Progenitor cell of endocrine pancreas (in vitro differentiated cells): ENCODE measurements around the gene PPP2R2D. TPM values are rescaled to one million over a fixed set of nuclear protein-coding genes. Genes with fewer than 3 reads are reported as not detected.

Source experiments
- DNase-seq: peaks from one replicate; pipeline ENCODE4 v3.0.0; 2021; ENCODE audit warnings: low spot score; ENCODE audit not compliant: unreplicated experiment
- H3K27ac Mint-ChIP-seq: 2 replicates; pipeline ENCODE4 v1.8.0; 2021; ENCODE audit warnings: mild to moderate bottlenecking, moderate library complexity, mixed read lengths
- H3K27me3 Mint-ChIP-seq: 2 replicates; pipeline ENCODE4 v1.8.0; 2021; ENCODE audit warnings: mixed read lengths
- H3K36me3 Mint-ChIP-seq: 2 replicates; pipeline ENCODE4 v1.8.0; 2022; ENCODE audit warnings: mixed read lengths; ENCODE audit not compliant: insufficient read depth
- H3K4me1 Mint-ChIP-seq: 2 replicates; pipeline ENCODE4 v1.8.0; 2021; ENCODE audit warnings: low read depth, mixed read lengths
- H3K4me3 Mint-ChIP-seq: 2 replicates; pipeline ENCODE4 v1.8.0; 2021; ENCODE audit warnings: low read depth, mild to moderate bottlenecking, moderate library complexity, mixed read lengths
- H3K9me3 Mint-ChIP-seq: 2 replicates; pipeline ENCODE4 v1.8.0; 2021; ENCODE audit warnings: low read depth, mixed read lengths
- total RNA-seq: library from RNA; stranded (reverse); gene quantifications from 2 replicates; pipeline ENCODE4 v1.2.1, GENCODE V29; 2021
- TF ChIP-seq, protein P1 (sequence below): fragments of 200-600 bp; sonication (generic); IDR thresholded peaks from one replicate; pipeline ENCODE4 v1.5.0; 2021; ENCODE audit warnings: antibody characterized with exemption, mild to moderate bottlenecking; ENCODE audit not compliant: unreplicated experiment

PPP2R2D gene
- total RNA-seq, 1 donor from 2014 or later = 43.6 TPM

- Mint-ChIP-seq H3K27ac (no peak overlapping the region), H3K4me3 (no peak overlapping the region), H3K9me3 (peaks cover 2% of the 10 kb centered on the region), H3K4me1 (peaks cover 5% of the 10 kb centered on the region), H3K36me3 (no peaks in the 10 kb centered on the region), H3K27me3 (peaks cover 38% of the 10 kb centered on the region)
- no peak for DNase-seq
- TF ChIP-seq, protein P1, sequence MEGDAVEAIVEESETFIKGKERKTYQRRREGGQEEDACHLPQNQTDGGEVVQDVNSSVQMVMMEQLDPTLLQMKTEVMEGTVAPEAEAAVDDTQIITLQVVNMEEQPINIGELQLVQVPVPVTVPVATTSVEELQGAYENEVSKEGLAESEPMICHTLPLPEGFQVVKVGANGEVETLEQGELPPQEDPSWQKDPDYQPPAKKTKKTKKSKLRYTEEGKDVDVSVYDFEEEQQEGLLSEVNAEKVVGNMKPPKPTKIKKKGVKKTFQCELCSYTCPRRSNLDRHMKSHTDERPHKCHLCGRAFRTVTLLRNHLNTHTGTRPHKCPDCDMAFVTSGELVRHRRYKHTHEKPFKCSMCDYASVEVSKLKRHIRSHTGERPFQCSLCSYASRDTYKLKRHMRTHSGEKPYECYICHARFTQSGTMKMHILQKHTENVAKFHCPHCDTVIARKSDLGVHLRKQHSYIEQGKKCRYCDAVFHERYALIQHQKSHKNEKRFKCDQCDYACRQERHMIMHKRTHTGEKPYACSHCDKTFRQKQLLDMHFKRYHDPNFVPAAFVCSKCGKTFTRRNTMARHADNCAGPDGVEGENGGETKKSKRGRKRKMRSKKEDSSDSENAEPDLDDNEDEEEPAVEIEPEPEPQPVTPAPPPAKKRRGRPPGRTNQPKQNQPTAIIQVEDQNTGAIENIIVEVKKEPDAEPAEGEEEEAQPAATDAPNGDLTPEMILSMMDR = no peak
These were observed 104.3 kb downstream of the PPP2R2D start for GRCh38 chr10:132005147-132005546.

GRCh38 chr10:132006966-132007365 lies 106.2 kb downstream of the PPP2R2D start:
- no peaks in the 10 kb centered on the region for H3K4me1 Mint-ChIP-seq
- TF ChIP-seq, protein P1 = no peak
- no peaks in the 10 kb centered on the region for H3K36me3 Mint-ChIP-seq
- peaks cover 38% of the 10 kb centered on the region for H3K27me3 Mint-ChIP-seq
- H3K27ac Mint-ChIP-seq = no peak overlapping the region
- H3K4me3 Mint-ChIP-seq = no peak overlapping the region
- peaks cover 2% of the 10 kb centered on the region for H3K9me3 Mint-ChIP-seq
- no peak for DNase-seq

DNA sequence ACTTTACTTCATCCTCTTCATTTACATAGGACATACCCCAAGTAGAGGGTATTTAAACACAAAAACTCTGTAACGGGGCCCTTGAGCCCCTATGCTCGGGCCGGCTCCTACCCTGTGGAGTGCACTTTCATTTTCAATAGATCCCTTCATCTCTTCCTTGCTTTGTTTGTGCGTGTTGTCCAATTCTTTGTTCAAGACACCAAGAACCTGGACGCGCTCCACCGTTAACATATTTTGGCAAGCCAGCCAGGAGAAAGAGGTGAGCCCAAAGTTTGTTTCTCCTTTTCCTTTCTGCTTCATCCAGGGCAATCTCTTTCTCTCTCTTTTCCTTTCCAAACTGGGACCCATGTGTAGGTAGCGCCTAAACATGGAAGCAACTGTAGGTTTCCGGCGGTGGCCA lies 106.9 kb downstream of the PPP2R2D start:
- no peaks in the 10 kb centered on the region for H3K36me3 Mint-ChIP-seq
- TF ChIP-seq, protein P1 = no peak
- H3K9me3 Mint-ChIP-seq = peaks cover 2% of the 10 kb centered on the region
- peaks cover 30% of the 10 kb centered on the region for H3K27me3 Mint-ChIP-seq
- no peak overlapping the region for H3K27ac Mint-ChIP-seq
- no peak overlapping the region for H3K4me3 Mint-ChIP-seq
- no peaks in the 10 kb centered on the region for H3K4me1 Mint-ChIP-seq
- no peak for DNase-seq

Other genes starting within 250 kb of the PPP2R2D start
- gene BNIP3, start 80.9 kb downstream of the PPP2R2D start, total RNA-seq = 28.5 and 32.4 TPM in 2 replicates
- 0.17 and 0.27 TPM in 2 replicates for gene JAKMIP3, start 164.9 kb downstream of the PPP2R2D start, total RNA-seq